CD4-positive, alpha-beta T cell treated with Interleukin-4 for 1 hour (primary cell): Measurements from ENCODE around the gene DACH1.

Experiments
- DNase-seq, 2 donors: peaks; one replicate each; pipeline ENCODE4 v3.0.0-alpha.2; 2020 to 2022

DACH1 gene

DNA sequence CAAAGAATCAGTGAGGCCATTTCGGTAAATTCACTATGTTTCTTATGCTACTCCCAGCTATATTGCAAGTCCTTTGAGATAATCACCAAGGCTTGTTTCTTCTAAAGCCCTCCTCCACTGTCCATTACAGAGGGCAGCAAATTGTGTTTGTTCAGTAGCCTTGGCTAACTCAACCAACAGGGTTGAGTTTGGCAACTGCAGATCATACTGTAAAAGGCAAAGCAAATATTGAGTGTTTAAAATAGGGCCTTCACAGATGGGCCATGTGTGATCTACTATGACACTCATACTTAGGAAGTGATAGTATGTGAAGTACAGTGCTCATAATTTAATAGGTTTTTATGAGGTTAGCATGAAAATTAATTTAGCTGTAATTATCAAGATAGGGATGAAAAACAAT is 171.3 kb downstream of the DACH1 start:
- DNase-seq: no peak

DNA sequence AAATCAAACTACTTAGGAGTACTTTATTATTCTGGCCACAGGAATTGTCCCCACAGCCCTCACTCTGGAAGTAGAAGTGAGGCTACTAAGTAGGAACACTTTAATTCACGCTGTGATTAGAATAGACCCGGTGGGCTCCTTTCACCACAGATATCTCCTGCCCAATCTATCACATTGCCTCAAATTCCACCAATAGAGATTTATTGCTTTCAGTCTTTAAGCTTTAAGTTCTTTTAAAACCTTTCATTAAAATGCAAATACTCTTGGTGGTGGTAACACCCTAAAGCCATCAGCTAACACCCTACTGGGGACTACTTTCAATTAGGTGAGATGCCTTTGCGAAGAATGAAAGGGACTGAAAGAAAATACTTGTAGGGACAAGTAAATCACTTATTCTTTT is 181.9 kb downstream of the DACH1 start:
- no peak for DNase-seq

DNA sequence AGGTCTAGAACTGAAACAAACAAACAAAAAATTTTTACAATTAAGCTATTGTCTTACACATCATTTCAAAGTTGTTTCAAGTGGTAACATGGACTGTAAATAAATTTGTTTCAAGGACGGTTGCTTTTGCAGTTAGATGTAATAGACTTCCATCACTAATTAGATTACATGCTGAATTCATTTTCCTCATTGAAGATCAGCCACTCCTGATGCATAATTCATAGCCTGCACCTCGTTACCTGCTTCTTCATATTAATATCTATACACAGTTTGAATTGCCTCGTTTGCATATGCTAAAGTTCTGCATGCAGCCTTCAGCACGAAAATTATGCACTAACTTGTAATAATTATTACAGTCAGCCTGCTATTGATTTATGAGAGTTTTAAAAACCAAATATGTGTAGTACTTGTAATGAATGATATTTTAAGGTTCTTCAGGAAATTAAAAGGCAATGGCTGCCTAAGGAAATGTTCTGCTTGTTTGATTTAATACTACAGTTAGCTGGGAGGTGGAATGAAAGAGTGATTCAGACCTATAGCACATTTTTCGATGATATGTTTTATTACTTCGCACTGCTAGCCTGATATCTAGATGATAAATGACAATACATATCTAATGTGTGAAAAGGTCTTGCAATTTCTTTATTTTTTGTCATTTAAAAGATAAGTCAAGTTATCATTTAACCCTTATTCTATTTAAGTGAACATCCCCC is 184.9 kb downstream of the DACH1 start:
- DNase-seq: no peak

DNA sequence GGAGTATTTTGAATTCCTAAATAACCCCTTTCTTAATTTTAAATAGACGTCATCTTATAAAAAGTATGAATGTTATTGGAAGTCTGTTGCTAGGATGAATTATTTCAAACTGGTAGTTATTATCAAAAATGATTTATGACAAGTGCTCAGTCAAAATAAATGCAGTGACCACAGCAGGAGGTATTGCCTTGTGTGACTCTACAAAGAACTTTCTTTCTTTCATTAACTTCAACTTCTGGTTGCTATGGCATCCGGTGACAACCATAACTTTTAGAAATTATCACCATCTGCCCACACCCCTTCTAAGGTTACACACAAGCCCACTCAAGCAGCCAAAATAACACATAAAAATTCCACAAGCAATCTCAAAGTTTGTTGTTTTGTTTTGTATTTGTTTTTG is 189.9 kb downstream of the DACH1 start:
- no peak for DNase-seq

DNA sequence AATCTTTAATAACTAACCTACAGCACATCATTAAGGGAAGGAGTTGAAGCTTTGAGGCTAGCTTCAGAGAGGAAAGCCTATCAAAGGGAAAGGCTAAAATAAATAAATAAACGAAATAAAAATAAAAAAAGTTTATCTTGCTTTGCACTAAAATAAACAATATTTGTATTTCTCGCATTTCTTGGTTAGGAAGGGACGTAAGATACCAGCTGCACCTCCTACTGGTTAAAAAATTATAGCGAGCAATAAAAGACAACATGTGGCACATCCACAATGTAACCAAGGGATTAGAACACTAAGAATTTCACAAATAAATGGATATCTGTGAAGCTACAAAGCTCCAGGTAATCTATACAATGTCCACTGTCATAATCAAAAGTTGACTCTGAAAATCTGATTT is 194.5 kb downstream of the DACH1 start:
- no peak for DNase-seq

DNA sequence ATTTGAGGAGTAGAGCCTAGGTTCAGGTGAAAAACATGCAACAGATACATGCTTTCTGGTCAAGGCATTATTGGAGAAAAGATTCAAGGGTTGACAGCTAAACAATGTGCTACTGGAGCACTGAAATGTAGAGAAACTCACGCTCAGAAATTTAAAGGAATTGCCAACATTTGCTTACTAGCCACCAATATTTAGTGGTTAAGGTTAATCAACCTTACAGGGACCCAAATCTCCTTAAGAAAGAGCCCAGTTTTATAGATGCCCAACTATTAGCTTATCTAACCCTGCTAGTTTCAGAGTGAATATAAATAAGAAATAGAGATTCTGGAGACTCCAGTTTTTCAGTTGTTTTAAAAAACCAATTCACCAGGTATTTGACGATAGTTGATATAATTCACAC is 203.6 kb downstream of the DACH1 start:
- DNase-seq: no peak

DNA sequence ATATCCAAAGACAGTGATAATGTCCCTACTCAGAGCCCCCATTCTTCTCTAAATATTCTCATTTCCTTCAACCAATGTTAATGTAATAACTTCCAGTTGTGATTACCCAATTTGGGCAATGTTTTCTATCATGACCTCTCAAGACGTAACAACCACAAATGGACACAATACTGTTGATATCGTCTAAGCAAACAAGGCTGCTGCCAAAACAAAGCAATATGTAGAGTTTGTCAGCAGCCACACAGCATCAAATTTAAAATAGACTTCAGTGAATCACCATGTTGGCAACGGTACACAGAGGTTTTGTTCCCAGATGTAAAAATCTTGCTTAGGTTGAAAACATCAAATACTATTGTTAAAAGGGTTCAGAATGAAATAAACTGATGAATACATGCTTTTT is 205.1 kb downstream of the DACH1 start:
- DNase-seq: no peak

DNA sequence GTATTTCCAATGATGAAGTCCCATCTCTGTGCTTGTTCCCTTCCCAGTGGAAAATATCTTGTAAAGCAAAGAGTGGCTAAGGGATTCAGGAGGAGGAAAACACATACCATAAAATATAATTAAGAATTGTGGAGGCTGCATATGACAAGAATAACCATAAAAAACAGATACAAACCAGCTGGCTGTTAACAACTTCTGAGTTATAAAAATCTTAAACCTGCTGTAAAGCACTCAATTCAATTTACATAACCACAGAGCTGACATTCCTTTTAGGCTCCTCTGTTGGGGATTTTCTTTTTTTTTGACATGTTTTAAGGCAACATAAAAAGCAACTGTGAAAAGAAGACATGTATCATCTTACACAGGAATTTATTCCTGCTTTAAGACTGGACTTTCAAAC is 207.6 kb downstream of the DACH1 start:
- DNase-seq: no peak

DNA sequence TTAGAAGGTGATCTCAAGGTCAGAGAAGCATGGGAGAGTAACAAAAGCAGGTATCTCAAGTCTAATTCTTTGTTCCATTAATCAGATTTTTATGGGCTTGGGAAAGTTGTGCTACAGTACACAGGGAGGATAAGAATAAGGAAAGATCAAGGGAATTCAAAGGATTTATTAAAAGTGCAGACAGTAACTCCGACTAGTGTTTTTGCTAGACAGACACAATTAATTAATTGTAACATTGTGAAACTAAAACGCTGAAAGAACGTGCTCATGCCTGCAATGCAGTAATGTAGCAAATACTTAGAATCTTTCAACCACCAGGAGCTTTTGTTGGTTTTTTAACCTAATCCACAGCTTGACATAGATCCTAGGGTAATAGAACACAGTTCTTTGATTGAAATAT is 221.5 kb downstream of the DACH1 start:
- no peak for DNase-seq

DNA sequence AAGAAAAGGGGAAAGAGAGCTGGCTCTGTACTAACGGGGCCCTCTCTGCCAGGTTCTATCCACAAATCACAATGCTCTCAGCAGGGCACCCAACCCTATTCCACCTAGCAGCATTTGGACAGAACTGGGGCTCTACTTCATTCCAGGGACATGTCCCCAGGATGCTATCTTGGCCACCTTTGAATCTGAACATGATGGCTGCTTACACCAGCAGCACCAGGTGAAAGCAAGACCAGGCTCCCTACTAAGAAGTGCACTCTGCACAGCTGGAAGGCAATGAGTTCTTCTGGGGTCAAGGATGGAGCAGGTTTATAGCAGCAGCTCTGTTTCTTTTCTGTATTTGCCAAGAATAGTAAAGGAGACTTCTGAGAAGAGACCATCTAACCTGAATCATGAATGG is 222.4 kb downstream of the DACH1 start:
- no peak for DNase-seq

DNA sequence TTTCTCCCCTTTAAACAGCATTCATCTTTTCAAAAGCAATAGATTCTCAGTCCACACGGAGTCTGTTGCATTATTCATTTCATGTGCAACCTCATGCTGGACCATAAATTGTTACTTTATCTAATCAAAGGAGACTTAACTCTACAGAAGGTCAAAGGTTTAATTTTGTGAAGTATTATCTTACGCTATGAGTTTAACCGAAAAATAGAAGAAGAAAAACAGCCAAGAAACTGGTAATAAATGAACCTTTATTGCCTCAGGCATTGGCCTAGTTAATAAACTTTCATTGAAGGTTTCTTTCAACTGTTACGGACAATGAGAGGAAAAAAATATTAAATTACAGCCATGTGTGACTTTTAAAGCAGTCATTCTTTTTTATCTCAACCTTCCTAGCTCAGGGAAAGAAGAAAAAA is 223.6 kb downstream of the DACH1 start:
- DNase-seq: no peak

DNA sequence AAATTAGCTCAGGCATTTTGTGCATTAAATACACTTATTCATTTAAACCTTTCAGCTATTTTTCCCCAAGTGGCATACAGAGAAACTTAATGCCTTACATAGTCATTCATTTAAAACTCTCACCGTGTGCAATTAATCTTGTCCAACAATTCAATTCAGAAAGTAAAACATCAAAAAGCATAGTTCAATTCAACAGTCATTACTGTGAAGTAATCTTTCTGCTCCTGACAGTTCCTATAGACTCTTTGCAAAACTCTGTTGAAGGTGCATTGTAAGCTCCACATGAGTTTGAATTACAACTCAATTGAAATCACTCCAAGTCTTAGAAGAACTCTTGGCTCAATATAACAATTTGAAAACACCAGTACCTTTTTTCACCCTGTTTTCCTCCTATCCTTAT is 228.3 kb downstream of the DACH1 start:
- no peak for DNase-seq

DNA sequence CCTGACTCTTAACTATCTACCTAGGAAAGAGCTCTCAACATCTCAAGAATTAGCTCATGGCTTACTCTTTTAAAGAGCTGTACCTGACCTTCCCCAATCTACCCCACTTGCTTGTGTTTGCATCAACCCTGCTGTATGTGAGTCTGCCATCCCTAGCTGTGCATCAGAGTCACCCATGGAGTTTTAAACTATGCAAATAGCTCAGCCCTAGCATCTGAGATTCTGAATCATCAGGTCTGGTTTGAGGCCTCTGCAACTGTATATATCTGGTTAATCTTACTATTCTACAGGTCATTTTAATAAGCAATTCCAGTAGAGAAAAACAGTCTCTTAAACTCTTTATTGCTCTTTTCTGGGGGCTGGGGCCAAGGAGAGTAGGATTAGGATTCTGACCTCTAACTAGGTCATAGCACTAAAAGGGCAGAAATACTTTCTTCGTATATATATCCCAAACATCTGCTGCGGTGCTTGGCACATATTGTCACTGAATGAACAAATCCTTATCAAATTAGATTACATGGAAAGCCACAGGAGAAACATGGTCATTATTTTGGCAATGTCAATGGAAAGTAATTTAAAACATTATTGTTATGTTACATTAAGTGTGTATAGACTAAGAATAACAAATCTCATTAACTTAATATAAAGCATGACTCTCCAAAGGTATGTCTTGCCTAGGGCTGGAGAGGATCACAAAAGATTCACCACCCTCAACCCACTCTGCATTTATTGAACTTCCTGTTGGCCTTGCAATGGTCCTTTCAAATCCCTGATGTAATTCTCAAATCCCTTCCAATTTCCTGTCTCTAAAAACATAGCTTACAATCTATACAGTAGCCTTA is 232.2 kb downstream of the DACH1 start:
- DNase-seq: no peak

DNA sequence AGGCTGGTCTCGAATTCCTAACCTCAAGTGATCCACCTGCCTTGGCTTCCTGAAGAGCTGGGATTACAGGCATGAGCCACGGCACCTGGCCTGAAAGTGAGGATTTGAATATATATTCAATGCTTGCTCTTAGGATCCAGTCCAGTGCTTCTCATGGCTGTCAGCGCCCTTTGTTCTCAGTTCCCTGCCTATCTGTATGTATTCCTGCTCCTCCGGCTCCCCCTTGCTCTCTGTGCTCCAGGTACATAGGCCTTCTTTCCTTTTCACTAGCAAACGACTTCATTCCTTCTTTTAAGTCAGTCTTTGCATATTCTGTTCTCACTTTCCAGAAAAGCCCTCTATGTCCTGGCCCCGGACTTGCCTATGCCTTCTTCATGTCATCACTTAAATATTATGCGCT is 232.8 kb downstream of the DACH1 start:
- no peak for DNase-seq

DNA sequence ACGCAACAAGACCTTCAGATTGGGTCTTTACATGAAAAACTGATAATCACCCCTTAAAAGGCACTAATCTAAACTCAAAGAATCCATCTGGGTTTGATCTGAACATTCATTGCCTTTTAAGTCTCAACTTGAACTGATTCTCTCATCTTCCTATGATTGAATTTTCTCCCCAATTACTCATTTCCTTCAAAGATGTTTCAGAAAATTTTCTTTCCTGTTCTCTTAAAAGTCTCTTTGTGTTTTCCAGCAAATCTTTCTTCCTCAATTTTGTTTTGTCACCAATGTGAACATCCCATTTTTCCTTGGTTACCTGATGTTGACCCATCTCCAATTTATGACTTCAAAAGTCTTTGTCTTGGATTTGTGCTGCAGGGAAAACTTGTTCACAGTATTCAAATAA is 234.3 kb downstream of the DACH1 start:
- no peak for DNase-seq

DNA sequence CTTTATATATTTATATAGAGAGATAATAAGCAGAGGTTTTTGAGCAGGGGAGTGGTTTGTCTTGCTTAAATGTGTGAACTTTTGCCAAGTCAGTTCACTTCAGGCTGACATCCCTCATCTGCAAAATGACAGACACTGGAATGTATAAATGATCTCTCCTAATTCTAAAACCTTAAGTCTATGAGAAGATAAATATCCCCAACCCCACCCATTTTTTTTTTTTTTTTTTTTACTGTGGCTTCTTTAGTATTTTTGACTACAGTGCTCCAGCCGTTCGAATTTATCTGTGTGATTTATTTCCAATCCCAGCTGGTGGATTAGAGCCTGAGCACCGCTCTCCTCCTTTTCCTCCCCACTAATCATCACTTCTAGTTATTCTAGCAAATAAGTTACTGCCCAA is 234.8 kb downstream of the DACH1 start:
- no peak for DNase-seq

DNA sequence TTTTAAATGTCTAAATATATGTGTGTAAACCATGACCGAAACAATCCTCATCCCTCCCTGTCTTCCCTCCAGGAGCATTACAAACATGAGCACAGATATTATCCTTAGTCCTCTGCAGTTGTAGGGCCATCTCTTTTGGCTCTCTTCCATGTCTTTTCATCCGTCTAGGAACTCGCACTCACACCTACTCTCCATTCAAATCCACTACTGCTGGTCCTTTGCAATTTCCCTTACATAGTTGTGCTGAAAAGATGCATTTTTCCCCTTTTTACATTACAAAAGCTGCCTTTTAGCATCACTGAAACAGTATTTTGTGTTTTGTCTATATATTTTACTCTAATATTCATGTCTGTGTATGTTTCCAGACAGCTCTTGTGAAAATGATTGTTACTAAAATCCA is 237.8 kb downstream of the DACH1 start:
- DNase-seq: no peak

DNA sequence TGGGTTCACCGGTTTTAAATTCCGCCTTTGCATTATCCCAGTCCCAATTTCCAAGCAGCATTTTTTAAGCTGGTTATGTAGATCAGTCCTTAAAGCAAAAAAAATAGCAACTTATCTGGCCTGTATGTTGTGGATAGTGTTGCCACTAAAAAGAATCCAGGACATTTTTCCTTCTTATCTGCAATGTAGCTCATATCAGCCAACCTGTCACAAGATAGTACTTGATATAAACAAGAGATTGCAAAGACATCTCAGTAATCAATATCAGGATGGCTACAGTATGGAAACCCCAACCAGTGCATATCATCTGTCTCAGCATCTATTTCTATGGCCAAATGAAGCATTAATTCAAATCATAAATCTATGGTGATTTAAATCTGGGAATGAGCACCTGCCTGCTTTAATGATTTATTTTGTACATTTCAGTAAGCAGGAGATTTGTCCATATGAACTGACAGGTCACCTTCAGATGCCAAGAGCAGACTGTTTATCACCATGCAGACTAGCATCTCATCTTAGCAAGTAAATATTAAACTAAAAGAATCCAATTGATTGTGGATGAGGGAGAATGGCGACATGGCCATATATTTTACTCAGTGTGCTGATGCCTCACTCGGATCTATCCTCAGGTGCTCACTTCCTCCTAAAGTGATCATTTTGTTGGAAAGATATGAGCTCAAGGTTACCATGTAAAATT is 240.4 kb downstream of the DACH1 start:
- DNase-seq: no peak

DNA sequence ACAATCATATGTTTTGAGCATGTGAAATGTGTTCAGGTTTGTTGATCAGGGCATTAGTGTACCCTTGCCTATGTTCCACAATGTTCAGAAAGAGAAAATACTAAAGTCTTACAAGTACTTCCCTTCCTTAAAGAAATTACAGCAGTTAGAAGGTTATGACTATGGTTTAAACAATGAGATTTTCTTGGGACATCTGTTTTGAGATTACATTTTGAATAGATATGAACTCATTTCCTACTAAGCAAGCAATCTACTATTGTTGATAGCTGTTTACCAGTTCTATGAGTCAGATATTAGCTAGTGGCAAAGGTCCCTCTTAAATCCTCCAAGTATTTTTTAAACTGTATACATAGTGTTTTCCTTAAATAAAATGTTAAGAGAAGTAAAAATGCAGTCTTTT is 241.3 kb downstream of the DACH1 start:
- DNase-seq: no peak

DNA sequence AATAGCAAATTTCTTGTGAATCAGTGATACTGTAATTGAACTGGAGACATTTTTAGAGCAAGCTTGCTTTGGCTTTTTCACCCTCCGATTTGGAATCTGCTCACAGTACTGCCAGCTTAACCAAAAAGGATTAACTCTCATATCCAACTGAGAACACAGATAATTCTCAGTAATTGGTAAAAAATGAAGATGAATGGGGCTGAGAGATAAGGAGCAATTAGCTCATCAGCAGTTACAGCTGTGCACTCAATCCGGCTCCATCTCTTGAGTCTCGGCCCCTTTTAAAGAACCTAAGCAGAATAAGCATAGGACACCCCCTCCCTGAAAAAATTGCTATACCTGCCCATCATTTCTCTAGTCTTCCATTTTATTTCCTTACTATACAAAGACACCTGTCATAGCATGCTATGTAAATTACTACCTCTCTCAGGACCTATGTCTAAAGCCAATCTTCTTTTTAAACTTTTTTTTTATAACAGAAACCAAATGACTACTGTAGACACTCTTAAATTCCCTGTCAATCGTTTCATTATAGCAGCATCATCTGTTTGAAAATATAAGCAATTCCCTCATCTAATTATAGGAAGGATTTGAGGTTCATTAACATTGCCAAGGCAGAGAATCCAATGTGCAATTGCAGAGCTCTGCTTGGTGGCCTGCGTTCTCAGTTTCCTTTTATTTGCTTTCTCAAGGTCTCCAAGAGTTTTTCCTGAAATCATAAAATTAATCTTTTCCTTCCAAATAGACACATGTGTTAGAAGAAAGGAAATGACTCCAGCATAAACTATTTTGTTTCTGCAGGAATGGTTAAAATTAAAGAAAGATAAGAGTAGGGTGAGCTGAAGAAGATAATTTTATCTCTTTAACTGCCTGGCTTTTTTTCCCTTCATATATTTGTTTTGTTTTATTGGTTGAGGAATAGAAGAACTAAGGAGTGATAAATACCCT is 242.1 kb downstream of the DACH1 start:
- no peak for DNase-seq

DNA sequence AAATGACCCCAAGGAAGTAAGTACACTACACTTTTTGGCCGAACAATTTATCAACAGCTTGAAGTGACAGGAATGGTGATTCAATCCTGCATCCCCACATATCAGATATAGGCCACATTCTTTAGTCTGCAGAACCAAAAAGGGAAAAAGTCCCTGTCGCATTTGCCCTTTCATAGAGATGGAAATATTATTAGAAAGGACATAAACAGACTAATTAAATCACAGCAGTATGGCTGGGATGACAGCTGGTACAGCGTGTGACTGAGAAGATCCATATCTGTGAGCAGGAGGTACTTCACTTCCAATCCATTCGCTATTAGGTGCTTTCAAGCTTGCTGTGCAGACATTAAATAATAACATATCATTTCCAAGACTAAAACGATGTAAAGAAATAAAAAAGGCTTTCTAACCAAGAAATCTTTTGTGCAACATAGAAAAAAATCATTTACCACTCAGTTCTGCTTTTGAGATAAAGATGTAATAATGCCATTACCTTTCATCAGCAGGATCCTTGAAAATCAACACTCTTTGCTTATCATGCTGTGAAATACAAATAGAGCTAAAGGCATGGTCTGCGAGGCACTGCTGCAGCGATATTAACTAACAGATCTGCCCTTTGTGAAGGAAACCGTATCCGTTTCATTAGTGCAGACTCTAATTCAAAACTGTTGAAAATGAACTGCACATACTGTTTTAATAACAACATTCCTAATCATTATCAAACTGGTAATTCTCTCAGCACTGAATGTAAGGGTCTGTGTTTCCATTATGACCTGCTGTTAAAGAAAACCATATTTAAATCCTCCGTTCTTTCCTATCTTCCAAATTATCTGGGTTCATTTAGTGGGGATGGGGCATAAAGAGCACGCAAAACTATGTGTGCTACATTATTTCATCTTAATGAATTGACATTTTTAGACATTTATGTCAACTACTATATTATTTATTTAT is 245.6 kb downstream of the DACH1 start:
- no peak for DNase-seq

DNA sequence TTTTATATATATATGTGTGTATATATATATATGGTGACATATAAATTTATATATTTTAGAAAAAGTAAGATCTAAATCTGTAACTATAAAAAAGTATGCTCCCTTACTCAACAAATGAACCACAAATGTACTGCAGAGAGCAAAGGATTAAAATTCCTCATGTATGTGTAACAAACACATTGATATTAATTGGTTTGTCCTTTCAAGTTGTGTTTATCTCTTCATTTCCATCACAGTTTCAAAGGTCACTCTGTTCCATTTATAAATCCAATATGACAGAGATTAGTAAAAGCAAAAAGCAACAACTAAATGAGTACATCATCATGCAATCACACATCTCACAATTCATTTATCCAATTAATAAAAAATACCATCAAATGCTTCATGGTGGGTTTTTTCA is 247.9 kb downstream of the DACH1 start:
- no peak for DNase-seq
